Spinal cord (tissue), 10 donors: ENCODE data around the gene NME7. TPM values are rescaled to one million over a fixed set of nuclear protein-coding genes. Genes with fewer than 3 reads are reported as not detected.
A peak's percentile ranks its signal among the peaks of the same experiment; 100 is the strongest.

ENCODE experiments used
- DNase-seq, 6 donors: peaks; one replicate each; pipeline versions ENCODE4 v3.0.0 to v3.0.0-alpha.2; 2013 to 2015; ENCODE audit warnings: low spot score in 6 of 6, low read depth in 4 of 6
- H3K27ac ChIP-seq: one replicate; pipeline ENCODE4 v1.5.1; 2013; ENCODE audit warnings: low read depth, low read length, control low read depth
- H3K27me3 ChIP-seq: one replicate; pipeline ENCODE4 v1.6.1; 2013; ENCODE audit warnings: low read length; ENCODE audit not compliant: control insufficient read depth, insufficient read depth
- H3K36me3 ChIP-seq: one replicate; pipeline ENCODE4 v1.6.1; 2013; ENCODE audit warnings: low read length; ENCODE audit not compliant: control insufficient read depth, insufficient read depth
- H3K4me1 ChIP-seq: one replicate; pipeline ENCODE4 v1.6.1; 2013; ENCODE audit warnings: low read length; ENCODE audit not compliant: control insufficient read depth, insufficient read depth
- H3K4me3 ChIP-seq: one replicate; pipeline ENCODE4 v1.5.1; 2013; ENCODE audit warnings: low read depth, low read length, control low read depth
- H3K9me3 ChIP-seq: one replicate; pipeline ENCODE4 v1.6.1; 2013; ENCODE audit warnings: low read length; ENCODE audit not compliant: control insufficient read depth, insufficient read depth
- WGBS: methylation state at CpG from one replicate; pipeline ENCODE4 v1.1.5; 2013; ENCODE audit warnings: missing lambda C conversion rate; ENCODE audit not compliant: insufficient coverage; 5-methylcytosine and 5-hydroxymethylcytosine counted together
- polyA plus RNA-seq, 2 donors: library from polyadenylated mRNA; unstranded; fragments of 120-200 nt; gene quantifications; one replicate each; pipeline ENCODE4 v1.2.1, GENCODE V29; 2013; ENCODE audit not compliant: insufficient read length in 2 of 2
- total RNA-seq, 2 donors: library from RNA; depleted of rRNA in 1 of 2; stranded (reverse); fragments of 120-200 nt in 1 of 2; fragments of >200 nt in 1 of 2; gene quantifications; one replicate each; pipeline versions ENCODE4 v1.2.3 to v1.2.4, GENCODE V29; 2013 to 2014
- donor health status: healthy.

Gene NME7
- total and polyA plus RNA-seq, 4 donors: 21.5 to 131 (median 62.7) TPM

DNA sequence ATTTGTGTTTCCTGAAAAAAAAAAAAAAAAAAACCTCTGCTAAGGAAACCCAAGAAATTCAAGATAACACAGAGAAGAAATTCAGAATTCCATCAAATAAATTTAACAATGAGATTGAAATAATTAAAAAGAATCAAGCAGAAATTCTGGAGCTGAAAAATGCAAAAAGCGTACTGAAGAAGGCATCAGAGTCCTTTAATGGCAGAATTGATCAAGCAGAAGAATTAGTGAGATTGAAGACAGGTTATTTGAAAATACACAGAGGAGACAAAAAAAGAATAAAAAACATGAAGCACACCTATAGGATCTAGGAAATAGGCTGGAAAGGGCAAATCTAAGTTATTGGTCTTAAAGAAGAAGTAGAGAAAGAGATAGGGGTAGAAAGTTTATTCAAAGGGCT lies 38.2 kb downstream of the NME7 start:
- Histone ChIP-seq H3K36me3 (no peaks in the 10 kb centered on the region), H3K27ac (no peak overlapping the region), H3K27me3 (no peaks in the 10 kb centered on the region), H3K4me3 (no peak overlapping the region), H3K4me1 (no peaks in the 10 kb centered on the region), H3K9me3 (peaks cover 6% of the 10 kb centered on the region)
- 100% methylated on average over 1 of the region's 1 CpG for WGBS
- no peak for DNase-seq

DNA sequence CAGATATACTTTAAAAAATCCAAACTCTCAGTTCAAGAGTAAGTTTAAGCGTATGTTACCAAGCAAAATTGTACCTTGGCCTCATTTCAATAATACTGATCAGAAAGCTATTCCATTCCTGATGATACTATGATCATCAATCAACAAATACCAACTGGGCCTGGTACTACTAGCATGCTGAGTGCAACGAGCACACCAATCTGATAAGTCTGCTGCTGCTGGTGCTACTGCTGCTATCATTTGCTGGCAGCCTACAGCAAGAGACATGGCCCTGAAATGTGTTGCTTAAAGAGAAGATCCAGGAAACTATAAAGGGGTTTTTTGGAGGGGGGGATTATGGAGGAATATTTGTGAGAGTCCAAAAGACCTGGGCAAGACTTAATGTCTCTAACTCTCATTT lies 39.7 kb downstream of the NME7 start:
- 75% methylated on average over 2 of the region's 2 CpGs for WGBS
- Histone ChIP-seq H3K4me1 (no peaks in the 10 kb centered on the region), H3K36me3 (no peaks in the 10 kb centered on the region)

DNA sequence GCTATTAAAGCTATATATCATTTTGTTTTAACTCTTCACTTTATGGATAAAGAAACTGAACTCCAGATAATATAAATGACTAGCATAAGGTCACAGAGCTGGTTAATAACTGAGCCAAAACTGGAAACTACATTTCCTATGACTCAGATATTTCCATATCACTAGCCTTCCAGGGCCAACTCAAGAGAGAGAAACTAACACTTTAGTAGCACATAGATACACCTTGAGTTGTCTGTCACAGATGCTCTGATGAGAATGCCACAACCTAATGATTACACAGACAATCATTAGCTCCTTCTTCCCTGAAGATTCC lies 40.7 kb downstream of the NME7 start:
- Histone ChIP-seq H3K36me3 (no peaks in the 10 kb centered on the region), H3K27ac (no peak overlapping the region), H3K9me3 (peaks cover 4% of the 10 kb centered on the region), H3K4me3 (no peak overlapping the region), H3K27me3 (no peaks in the 10 kb centered on the region), H3K4me1 (no peaks in the 10 kb centered on the region)
- DNase-seq: no peak

More for the DNA sequence above, 39.7 kb downstream of the NME7 start:
- DNase-seq: no peak
- H3K27me3 ChIP-seq: no peaks in the 10 kb centered on the region
- H3K27ac ChIP-seq: no peak overlapping the region
- peaks cover 6% of the 10 kb centered on the region for H3K9me3 ChIP-seq
- no peak overlapping the region for H3K4me3 ChIP-seq

DNA sequence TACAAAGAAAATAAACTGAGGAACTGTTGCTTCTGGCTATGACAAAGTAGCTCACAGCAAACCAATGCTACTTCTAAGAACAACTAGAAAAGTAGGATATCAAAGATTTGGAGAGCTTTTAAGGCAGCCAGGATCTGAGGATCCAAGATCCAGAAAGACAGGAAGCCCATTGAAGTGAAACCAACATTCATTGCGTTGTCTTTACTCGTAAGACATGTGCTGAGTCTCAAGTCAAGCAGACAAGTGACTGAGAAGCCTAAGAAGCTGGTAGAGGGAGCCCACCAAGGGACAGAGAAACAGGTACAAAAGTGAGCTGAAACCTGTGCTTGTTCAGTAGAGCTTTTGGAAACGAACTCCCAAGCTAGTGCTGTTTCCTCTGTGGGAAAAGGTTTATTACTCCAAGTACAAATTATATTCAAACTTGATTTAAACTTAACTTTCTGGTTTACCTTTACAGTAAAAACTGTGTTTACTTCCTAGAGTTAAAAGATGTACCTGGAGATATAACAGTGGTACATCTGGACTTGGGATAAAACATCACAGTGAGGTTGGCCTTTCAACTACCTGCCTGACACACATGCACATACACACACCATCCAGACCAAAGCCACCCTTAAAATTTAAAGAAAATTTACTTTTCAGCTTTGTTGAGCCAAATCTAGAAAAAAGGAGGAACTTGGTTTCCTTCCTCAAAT lies 41.2 kb downstream of the NME7 start:
- Histone ChIP-seq H3K36me3 (no peaks in the 10 kb centered on the region), H3K27ac (no peak overlapping the region), H3K9me3 (peaks cover 3% of the 10 kb centered on the region), H3K4me3 (no peak overlapping the region), H3K27me3 (no peaks in the 10 kb centered on the region), H3K4me1 (no peaks in the 10 kb centered on the region)
- WGBS: 100% methylated on average over 2 of the region's 3 CpGs
- DNase-seq: no peak

DNA sequence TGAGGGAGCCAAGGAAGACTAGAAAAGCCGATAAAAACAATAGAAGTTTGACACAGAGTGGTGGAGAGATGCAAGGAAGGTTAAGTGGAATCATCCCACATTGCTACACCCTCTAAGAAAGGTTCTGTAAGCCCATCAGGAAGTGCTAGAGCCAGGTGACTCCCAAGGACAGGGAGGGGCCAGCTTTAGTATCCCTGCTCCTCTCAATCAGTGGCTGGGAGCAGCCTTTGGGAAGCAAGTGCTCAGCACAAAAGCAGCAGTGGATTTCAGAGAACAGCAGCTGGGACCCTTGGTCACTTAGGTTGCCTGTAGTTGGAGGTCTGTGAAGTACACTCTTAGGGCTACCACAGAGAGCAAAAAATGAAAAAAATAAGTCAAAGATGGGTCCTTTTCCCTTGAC lies 42.5 kb downstream of the NME7 start:
- WGBS: no CpG with 5 or more reads among the region's 1 CpG

DNA sequence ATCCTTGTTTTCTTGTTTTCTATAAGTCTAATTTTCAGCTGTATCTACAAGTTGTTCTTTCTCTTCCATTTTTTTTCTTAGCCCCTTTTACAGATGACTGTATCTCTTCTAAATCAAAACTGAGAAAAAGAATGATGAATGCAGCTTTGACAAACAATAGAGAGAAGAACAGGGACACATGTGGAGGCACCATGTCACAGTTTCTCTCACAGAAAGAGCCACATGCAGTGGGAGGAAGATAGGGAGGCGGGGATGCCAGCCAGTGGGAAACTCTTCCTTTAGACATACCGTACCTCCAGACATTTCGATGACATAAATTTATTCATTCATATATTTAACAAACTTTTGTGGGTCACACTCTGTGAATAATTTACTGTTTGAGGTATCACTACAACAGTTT lies 45.5 kb downstream of the NME7 start:
- WGBS: no CpG with 5 or more reads among the region's 3 CpGs
- Histone ChIP-seq H3K27ac (no peak overlapping the region), H3K27me3 (no peaks in the 10 kb centered on the region), H3K4me1 (no peaks in the 10 kb centered on the region), H3K36me3 (no peaks in the 10 kb centered on the region), H3K4me3 (no peak overlapping the region), H3K9me3 (no peaks in the 10 kb centered on the region)
- no peak for DNase-seq

More for the DNA sequence above, 42.5 kb downstream of the NME7 start:
- Histone ChIP-seq H3K27me3 (no peaks in the 10 kb centered on the region), H3K4me1 (no peaks in the 10 kb centered on the region), H3K4me3 (no peak overlapping the region), H3K36me3 (no peaks in the 10 kb centered on the region), H3K9me3 (no peaks in the 10 kb centered on the region), H3K27ac (no peak overlapping the region)
- no peak for DNase-seq

DNA sequence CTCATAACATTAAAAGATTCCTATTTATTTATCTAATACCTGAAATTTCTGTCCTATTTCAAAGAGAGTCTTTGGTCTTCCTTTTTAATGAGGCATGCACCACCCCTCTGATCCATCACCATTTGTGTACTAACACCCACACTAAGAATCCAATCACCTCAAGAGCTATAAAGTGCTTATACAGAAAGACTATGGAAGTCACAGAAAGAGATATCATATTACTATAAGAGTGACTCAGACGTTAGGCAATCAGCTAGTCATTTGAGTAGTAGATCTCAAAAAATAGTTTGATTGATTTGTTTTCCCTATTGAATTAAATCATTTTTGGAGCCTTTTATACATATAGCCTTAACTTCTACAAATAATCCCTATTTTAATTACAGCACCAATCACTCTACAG lies 46.1 kb downstream of the NME7 start:
- Histone ChIP-seq H3K27ac (no peak overlapping the region), H3K4me3 (no peak overlapping the region), H3K9me3 (no peaks in the 10 kb centered on the region), H3K36me3 (no peaks in the 10 kb centered on the region), H3K4me1 (no peaks in the 10 kb centered on the region), H3K27me3 (no peaks in the 10 kb centered on the region)
- DNase-seq: no peak
- WGBS: no CpG with 5 or more reads among the region's 1 CpG

DNA sequence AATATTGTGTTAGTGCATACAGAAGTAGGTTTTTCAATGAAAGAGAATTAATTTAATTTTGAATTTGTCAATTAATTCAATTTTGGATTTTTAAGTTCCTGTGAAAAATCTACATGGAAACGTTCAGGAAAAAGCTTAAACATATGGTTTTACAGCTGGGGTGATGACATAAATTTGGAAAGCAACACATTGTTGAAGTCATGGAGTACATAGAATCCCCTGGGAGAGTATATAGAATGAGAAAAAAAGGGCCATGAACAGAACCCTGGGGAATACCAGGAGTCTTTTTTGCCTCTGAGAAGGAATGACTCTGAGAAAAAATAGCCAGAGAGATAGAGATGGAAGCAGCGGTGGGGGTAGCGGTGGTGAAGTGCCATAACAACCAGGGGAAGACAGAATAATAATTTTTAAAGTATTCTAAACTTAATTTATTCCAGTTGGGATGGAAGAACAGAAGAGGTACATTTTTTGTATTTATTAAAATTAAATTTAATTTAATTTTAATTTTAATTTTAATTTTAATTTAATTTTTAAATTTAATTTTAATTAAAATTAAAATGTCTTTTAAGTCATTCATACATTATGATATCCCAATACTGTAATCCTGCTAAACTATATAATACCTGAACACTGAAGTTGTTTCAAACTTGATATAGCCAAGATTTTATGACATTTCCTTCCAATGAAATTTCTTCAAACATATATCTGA lies 48.9 kb downstream of the NME7 start:
- DNase-seq: peak in 1 of 6 donors; percentile 81
- Histone ChIP-seq H3K4me1 (no peaks in the 10 kb centered on the region), H3K36me3 (no peaks in the 10 kb centered on the region), H3K9me3 (no peaks in the 10 kb centered on the region), H3K27ac (no peak overlapping the region), H3K4me3 (no peak overlapping the region), H3K27me3 (no peaks in the 10 kb centered on the region)
- 100% methylated on average over 1 of the region's 3 CpGs for WGBS

DNA sequence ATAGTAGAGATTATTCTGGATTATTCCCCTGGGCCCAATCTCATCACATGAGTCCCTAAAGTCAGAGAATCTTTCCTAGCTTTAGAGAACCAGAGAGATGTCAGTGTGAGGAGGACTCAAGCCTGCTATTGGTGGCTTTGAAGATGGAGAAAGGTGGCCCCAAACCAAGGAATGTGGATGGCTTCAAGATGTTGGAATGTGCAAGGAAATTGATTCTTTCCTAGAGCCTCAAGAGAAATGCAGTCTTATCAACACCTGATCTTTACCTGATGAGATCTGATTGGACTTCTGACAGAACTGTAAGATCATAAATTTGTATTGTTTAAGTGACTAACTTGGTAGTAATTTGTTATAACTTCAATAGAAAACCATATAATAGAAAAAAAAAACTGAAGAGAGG lies 51.0 kb downstream of the NME7 start:
- no peak overlapping the region for H3K27ac ChIP-seq
- H3K9me3 ChIP-seq: no peaks in the 10 kb centered on the region
- no peaks in the 10 kb centered on the region for H3K4me1 ChIP-seq
- H3K27me3 ChIP-seq: no peaks in the 10 kb centered on the region
- no peak for DNase-seq
- H3K36me3 ChIP-seq: no peaks in the 10 kb centered on the region
- no peak overlapping the region for H3K4me3 ChIP-seq
